Psoas muscle (tissue), 8 donors: ENCODE measurements around the gene RIMS3. TPM values are rescaled to one million over a fixed set of nuclear protein-coding genes. Genes with fewer than 3 reads are reported as not detected.

Source experiments
- ATAC-seq, 4 donors: fragments of 200-7000 bp; cut with Tn5 transposase; one replicate each; pipeline ENCODE4 v1.9.1; 2020; ENCODE audit warnings: moderate library complexity in 3 of 4, mild to moderate bottlenecking in 2 of 4
- DNase-seq, 2 donors: peaks; one replicate each; pipeline ENCODE4 v3.0.0-alpha.2; 2020
- H3K27ac ChIP-seq: fragments of 200-600 bp; one replicate; pipeline ENCODE4 v1.8.0; 2022
- H3K27me3 ChIP-seq, 3 donors: fragments of 200-600 bp in 1 of 3; one replicate each; pipeline versions ENCODE4 v1.6.1 to v1.8.0; 2013 to 2022; ENCODE audit warnings: low read length in 2 of 3, mild to moderate bottlenecking in 2 of 3, moderate library complexity in 1 of 3; ENCODE audit not compliant: insufficient read depth in 3 of 3
- H3K36me3 ChIP-seq, 2 donors: fragments of 200-600 bp in 1 of 2; one replicate each; pipeline versions ENCODE4 v1.6.1 to v1.8.0; 2013 to 2022; ENCODE audit warnings: low read depth in 1 of 2, mild to moderate bottlenecking in 1 of 2, moderate library complexity in 1 of 2; ENCODE audit not compliant: insufficient read depth in 1 of 2
- H3K4me1 ChIP-seq: fragments of 200-600 bp; one replicate; pipeline ENCODE4 v1.8.0; 2022
- H3K4me3 ChIP-seq: fragments of 200-600 bp; one replicate; pipeline ENCODE4 v1.8.0; 2022; ENCODE audit warnings: mild to moderate bottlenecking
- H3K9me3 ChIP-seq: fragments of 200-600 bp; one replicate; pipeline ENCODE4 v1.8.0; 2022
- WGBS, 3 donors: extraction: QIAGEN DNeasy Blood & Tissue Kit; methylation state at CpG; one replicate each; pipeline versions ENCODE4 v1.1.6 to v1.1.7; 2013; 5-methylcytosine and 5-hydroxymethylcytosine counted together
- intact Hi-C, 2 donors: fragments of 100-400 bp; cut with DNase I; formaldehyde crosslinking; loops; one replicate each; pipeline versions ENCODE4 v1.11.0 to v1.14.2; 2022
- polyA plus RNA-seq, 3 donors: library from polyadenylated mRNA; stranded (reverse); fragments of 200-250 nt; gene quantifications; one replicate each; pipeline ENCODE4 v1.2.3, GENCODE V29; 2013
- total RNA-seq, 4 donors: library from RNA; stranded (reverse); fragmentation: NEBNext Ultra II Directional in 2 of 4; extraction: Animal tissue kit (Norgen Biotek cat#: 25700) in 2 of 4; gene quantifications; one replicate each; pipeline versions ENCODE4 v1.2.1 to v1.2.4, GENCODE V29; 2021 to 2023
- TF ChIP-seq, protein P1 (sequence below): fragments of 200-600 bp; IDR thresholded peaks from one replicate; pipeline ENCODE4 v1.8.0; 2022; ENCODE audit warnings: antibody characterized with exemption
- donor health status: healthy with polysubstance abuse.
- donor health status: DM: no; HTN: no; CAD: no; lungs with moderate emphysema.
- donor health status: Bipolar disorder and iron deficiency.
- donor health status: healthy.
- donor health status: DM: yes; HTN: yes; CAD: no.
- donor health status: DM: no; HTN: no; CAD: no.
- donor health status: DM: no; HTN: no; CAD: no.
- donor health status: DM: yes; HTN: yes; CAD: no.

RIMS3 gene
- total and polyA plus RNA-seq, 7 donors = 0.07 to 0.42 (median 0.31) TPM

DNA sequence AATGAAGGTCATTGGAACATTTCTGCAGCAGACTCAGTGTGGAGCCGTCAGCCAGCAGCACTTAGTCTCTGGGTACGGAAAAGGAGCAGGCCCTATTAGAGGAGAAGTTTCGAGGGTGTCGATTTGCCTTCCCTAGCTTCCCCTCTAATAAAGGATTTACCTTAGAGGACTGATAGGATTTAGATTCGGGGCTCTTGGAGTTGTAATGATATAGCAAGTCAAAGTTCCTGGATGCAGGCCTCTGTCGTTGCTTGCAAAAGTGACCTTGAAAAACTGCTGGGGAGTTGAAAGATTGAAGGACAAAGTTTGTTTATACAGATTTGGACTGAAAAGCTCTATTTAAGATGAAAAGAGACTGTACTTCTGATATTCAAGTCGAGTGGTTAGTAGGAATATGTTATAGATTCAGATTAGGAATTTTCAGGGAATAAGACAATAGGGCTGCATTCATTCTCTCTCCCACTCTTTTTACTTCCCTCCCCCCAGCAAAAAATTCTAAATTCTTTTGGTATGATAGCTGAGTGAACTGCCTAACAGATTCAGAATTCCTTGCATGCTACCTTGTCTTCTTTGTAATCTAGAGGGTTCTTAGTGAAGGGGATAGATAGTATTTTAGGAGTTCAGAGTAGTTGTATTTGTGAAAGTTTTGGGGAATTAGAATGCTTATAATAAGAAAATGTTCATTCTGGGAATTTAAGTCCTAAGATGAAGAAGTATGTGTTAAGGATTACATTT is 45.3 kb upstream of the RIMS3 start:
- Histone ChIP-seq H3K36me3 (peaks cover 0 to 3% of the 10 kb centered on the region in 2 donors), H3K4me1 (peaks cover 57% of the 10 kb centered on the region), H3K27me3 (no peaks in the 10 kb centered on the region), H3K27ac (peak overlapping the region; percentile 81), H3K4me3 (peak overlapping the region; percentile 75), H3K9me3 (no peaks in the 10 kb centered on the region)
- TF ChIP-seq, protein P1, sequence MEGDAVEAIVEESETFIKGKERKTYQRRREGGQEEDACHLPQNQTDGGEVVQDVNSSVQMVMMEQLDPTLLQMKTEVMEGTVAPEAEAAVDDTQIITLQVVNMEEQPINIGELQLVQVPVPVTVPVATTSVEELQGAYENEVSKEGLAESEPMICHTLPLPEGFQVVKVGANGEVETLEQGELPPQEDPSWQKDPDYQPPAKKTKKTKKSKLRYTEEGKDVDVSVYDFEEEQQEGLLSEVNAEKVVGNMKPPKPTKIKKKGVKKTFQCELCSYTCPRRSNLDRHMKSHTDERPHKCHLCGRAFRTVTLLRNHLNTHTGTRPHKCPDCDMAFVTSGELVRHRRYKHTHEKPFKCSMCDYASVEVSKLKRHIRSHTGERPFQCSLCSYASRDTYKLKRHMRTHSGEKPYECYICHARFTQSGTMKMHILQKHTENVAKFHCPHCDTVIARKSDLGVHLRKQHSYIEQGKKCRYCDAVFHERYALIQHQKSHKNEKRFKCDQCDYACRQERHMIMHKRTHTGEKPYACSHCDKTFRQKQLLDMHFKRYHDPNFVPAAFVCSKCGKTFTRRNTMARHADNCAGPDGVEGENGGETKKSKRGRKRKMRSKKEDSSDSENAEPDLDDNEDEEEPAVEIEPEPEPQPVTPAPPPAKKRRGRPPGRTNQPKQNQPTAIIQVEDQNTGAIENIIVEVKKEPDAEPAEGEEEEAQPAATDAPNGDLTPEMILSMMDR = no peak
- no peak for ATAC-seq
- intact Hi-C loops = no loop called here
- DNase-seq = no peak
- WGBS, 3 donors = 4 to 9% (median 6%) methylated on average over 7 of the region's 7 CpGs

DNA sequence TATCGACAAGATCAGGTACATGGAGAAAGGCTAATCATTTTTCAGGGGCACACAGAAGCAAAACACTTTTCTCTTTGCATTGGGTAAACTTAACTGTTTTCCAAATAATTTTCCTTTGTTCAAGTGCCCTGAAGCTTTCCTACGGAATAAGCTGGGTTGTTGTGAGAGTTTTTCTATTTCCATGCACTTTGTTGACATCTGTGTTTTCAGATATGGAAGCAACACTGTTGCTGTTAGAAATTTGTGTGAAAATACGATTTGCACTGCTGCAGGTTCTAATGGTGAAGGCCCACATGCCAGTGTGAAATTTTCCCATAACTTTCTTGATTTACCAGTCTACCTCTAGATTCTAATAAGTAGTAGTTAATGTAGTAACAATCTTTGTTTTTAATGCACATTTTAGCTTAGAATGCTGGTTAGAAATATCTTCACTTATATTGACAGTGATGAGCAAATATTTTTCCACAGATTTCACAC is 44.4 kb upstream of the RIMS3 start:
- TF ChIP-seq, protein P1 = no peak
- Histone ChIP-seq H3K4me3 (peak overlapping the region; percentile 75), H3K9me3 (no peaks in the 10 kb centered on the region), H3K4me1 (peaks cover 58% of the 10 kb centered on the region), H3K36me3 (peaks cover 0 to 3% of the 10 kb centered on the region in 2 donors), H3K27me3 (no peaks in the 10 kb centered on the region), H3K27ac (peak overlapping the region; percentile 81)
- ATAC-seq = no peak
- 1 to 4% (median 4%) methylated on average over 3 of the region's 3 CpGs for WGBS, 3 donors
- intact Hi-C loops = loop anchor here in 1 of 2 donors (2.0 kb wide), 1 partner anchor 17 kb away; no protein-coding TSS in a partner anchor
- no peak for DNase-seq

GRCh38 chr1:40709100-40709801 is 43.8 kb upstream of the RIMS3 start:
- 0 to 2% (median 1%) methylated on average over 10 of the region's 10 CpGs for WGBS, 3 donors
- intact Hi-C loops = loop anchor here in 1 of 2 donors (2.0 kb wide), 1 partner anchor 16 kb away; no protein-coding TSS in a partner anchor
- Histone ChIP-seq H3K4me1 (peaks cover 63% of the 10 kb centered on the region), H3K9me3 (no peaks in the 10 kb centered on the region), H3K27ac (peak overlapping the region; percentile 81), H3K27me3 (no peaks in the 10 kb centered on the region), H3K4me3 (peak overlapping the region; percentile 75), H3K36me3 (peaks cover 0 to 3% of the 10 kb centered on the region in 2 donors)
- TF ChIP-seq, protein P1 = no peak
- DNase-seq (peak; percentile 55 to 63), ATAC-seq (peak; percentile 92 to 95 (median 93))

DNA sequence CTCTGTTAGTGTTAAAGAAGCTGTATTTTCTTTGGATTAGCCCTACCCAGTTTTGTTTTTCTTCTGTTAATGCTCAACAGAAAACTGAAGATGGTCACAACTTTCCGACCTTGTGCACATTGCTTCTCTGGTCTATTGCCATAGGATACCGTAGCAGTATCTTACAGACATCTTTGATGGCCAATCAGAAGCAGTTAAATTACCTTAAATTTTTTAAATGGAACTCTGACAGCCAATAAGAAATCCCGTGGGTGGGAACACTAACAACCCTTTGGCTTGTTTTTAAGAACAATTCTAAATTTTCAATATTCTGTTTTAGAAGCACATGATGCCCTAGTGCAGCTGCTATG is 43.2 kb upstream of the RIMS3 start:
- intact Hi-C loops = loop anchor here in 1 of 2 donors (2.0 kb wide), 1 partner anchor 16 kb away; no protein-coding TSS in a partner anchor
- TF ChIP-seq, protein P1 = no peak
- DNase-seq = no peak
- Histone ChIP-seq H3K4me1 (peaks cover 62% of the 10 kb centered on the region), H3K27me3 (no peaks in the 10 kb centered on the region), H3K27ac (peak overlapping the region; percentile 81), H3K4me3 (peak overlapping the region; percentile 75), H3K9me3 (no peaks in the 10 kb centered on the region), H3K36me3 (peaks cover 0 to 3% of the 10 kb centered on the region in 2 donors)
- ATAC-seq = peak; percentile 59 to 71 (median 63)
- WGBS, 3 donors = 1 to 4% (median 2%) methylated on average over 3 of the region's 3 CpGs
